ENCODE measurements around the gene VEGFA.

Gene VEGFA

GRCh38 chr6:43821101-43821886, 51.3 kb downstream of the VEGFA start:
- no peak for DNase-seq (ENCODE audit: low spot score)

GRCh38 chr6:43823390-43823789, 53.4 kb downstream of the VEGFA start:
- DNase-seq (ENCODE audit: low spot score) = no peak

- DNase-seq (ENCODE audit: low spot score) = no peak
Observed at GRCh38 chr6:43823879-43824702, 54.1 kb downstream of the VEGFA start.

GRCh38 chr6:43824703-43825064, 54.7 kb downstream of the VEGFA start:
- DNase-seq (ENCODE audit: low spot score) = no peak

- DNase-seq (ENCODE audit: low spot score) = no peak
Observed at GRCh38 chr6:43825187-43826115, 55.4 kb downstream of the VEGFA start.

- no peak for DNase-seq (ENCODE audit: low spot score)
Observed at GRCh38 chr6:43826730-43827129, 56.7 kb downstream of the VEGFA start.

- DNase-seq (ENCODE audit: low spot score) = no peak
Observed at GRCh38 chr6:43827898-43828297, 57.9 kb downstream of the VEGFA start.

GRCh38 chr6:43828711-43829110, 58.7 kb downstream of the VEGFA start:
- no peak for DNase-seq (ENCODE audit: low spot score)

GRCh38 chr6:43829470-43829869, 59.5 kb downstream of the VEGFA start:
- no peak for DNase-seq (ENCODE audit: low spot score)

- no peak for DNase-seq (ENCODE audit: low spot score)
Observed at GRCh38 chr6:43830775-43831174, 60.8 kb downstream of the VEGFA start.

GRCh38 chr6:43831191-43831590, 61.2 kb downstream of the VEGFA start:
- no peak for DNase-seq (ENCODE audit: low spot score)

GRCh38 chr6:43833223-43833995, 63.4 kb downstream of the VEGFA start:
- DNase-seq (ENCODE audit: low spot score) = peak; percentile 38

- DNase-seq (ENCODE audit: low spot score) = peak; percentile 63
Observed at GRCh38 chr6:43833996-43834390, 64.0 kb downstream of the VEGFA start.

- DNase-seq (ENCODE audit: low spot score) = peak; percentile 58
Observed at GRCh38 chr6:43834528-43835155, 64.6 kb downstream of the VEGFA start.

GRCh38 chr6:43835872-43836419, 65.9 kb downstream of the VEGFA start:
- no peak for DNase-seq (ENCODE audit: low spot score)

Small RNAs within 50 kb of the gene (small RNA-seq; reads per million reads assigned to genes)
- gene AL136131.3 = 0 reads per million in 2 experiments

All from SK-N-DZ (cell line).